GM12864 (cell line): Measurements from ENCODE around the gene PGF.

Experiments used
- DNase-seq: peaks from one replicate; pipeline ENCODE4 v3.0.0-alpha.2; 2011; ENCODE audit warnings: low read depth
- H3K4me3 ChIP-seq: 2 replicates; pipeline ENCODE4 v1.5.1; 2011; ENCODE audit warnings: mild to moderate bottlenecking, low read depth, low read length, control low read depth
- CTCF ChIP-seq: IDR thresholded peaks from 2 replicates; pipeline ENCODE4 v1.5.1; 2011; ENCODE audit warnings: low read depth, mild to moderate bottlenecking, moderate library complexity, low read length, control low read depth, inconsistent platforms; ENCODE audit errors: missing control alignments

PGF gene

GRCh38 chr14:74978416-74978947, 23.1 kb upstream of the PGF start:
- no peak for DNase-seq
- no peak for TF ChIP-seq CTCF
- H3K4me3 ChIP-seq, result no peak overlapping the region

- TF ChIP-seq CTCF, result no peak
- H3K4me3 ChIP-seq, result no peak overlapping the region
- no peak for DNase-seq
These were observed 22.5 kb upstream of the PGF start for GRCh38 chr14:74977901-74978385.

- no peak overlapping the region for H3K4me3 ChIP-seq
- no peak for TF ChIP-seq CTCF
- no peak for DNase-seq
These were observed 21.9 kb upstream of the PGF start for GRCh38 chr14:74977164-74977900.

- DNase-seq, result peak; percentile 18
- no peak overlapping the region for H3K4me3 ChIP-seq
- no peak for TF ChIP-seq CTCF
These were observed 21.1 kb upstream of the PGF start for GRCh38 chr14:74976264-74977113.

- TF ChIP-seq CTCF, result no peak
- DNase-seq, result no peak
- H3K4me3 ChIP-seq, result no peak overlapping the region
These were observed 19.8 kb upstream of the PGF start for GRCh38 chr14:74975059-74975810.

GRCh38 chr14:74974364-74975058, 19.1 kb upstream of the PGF start:
- no peak for TF ChIP-seq CTCF
- no peak overlapping the region for H3K4me3 ChIP-seq
- no peak for DNase-seq
